HG03575 (cell line): ENCODE measurements around the gene FAM162B.
"Not testable (repeated sequence)": the region's sequence is repeated elsewhere in the genome, so short reads cannot be mapped to it uniquely, and the experiment has no call there.

Source experiments
- ATAC-seq: cut with Tn5 transposase; IDR thresholded peaks from one replicate; pipeline ENCODE4 v1.9.1; 2021; ENCODE audit not compliant: unreplicated experiment, insufficient number of reproducible peaks, low FRiP score; ENCODE audit errors: extremely low read depth

Gene FAM162B

GRCh38 chr6:116740486-116740885, 25.0 kb downstream of the FAM162B start:
- not testable (repeated sequence) for ATAC-seq

DNA sequence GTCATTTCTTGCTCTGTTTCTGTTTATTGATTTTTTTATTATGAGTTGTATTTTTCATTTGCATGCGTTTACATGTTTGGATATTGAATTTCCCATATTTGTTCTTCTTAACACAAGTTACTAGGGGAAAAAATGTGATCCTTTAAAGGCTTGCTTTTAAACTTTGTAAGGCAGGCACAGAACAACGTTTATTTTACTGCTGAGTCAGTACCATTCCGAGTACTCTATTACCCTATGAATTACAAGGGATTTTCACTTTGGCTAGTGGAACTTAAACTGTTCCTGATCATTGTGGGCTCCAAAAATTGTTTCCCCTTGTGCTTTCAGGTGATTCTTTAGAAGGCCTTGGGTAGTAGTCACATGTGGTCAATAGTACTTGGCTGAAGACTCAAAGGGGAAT, 28.5 kb downstream of the FAM162B start:
- no peak for ATAC-seq

DNA sequence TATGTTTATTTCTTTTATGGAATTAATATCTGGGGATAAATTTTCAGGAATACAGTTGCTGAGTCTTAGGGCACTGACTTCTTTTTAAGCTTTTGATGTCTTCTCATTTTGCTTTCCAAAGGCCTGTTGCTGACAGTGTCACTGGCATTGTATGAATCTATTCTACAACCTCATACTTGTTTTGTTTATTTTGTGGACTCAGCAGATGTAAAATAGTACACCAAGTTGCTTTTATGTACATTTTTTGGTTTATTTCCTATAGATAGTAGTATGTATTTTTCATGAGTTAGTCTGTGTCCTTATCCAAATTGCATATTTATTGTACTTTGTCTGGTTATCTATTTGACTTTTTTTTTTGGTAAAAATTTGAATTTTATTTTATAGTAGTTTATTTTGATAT, 35.0 kb downstream of the FAM162B start:
- ATAC-seq: no peak

DNA sequence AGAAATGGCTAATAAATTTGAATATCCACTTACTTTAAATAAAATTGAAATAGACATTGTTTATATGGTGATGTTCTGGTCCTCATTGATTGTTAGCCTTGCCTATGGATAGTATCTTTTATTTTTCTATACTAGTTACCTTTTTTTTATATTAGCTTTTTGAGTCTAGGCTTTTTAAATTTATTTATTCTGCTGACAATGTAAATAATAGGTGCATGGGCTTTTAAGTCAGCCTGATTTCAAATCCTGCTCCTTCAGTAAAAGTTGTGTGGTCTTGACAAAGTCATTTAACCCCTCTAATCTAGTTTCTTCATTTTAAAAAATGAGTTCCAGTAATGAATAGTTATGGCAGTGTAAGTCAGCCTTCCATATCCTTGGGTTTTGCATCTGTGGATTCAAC, 38.6 kb downstream of the FAM162B start:
- ATAC-seq: no peak

- ATAC-seq: no peak
Measured at GRCh38 chr6:116714761-116715160, 50.8 kb downstream of the FAM162B start.

DNA sequence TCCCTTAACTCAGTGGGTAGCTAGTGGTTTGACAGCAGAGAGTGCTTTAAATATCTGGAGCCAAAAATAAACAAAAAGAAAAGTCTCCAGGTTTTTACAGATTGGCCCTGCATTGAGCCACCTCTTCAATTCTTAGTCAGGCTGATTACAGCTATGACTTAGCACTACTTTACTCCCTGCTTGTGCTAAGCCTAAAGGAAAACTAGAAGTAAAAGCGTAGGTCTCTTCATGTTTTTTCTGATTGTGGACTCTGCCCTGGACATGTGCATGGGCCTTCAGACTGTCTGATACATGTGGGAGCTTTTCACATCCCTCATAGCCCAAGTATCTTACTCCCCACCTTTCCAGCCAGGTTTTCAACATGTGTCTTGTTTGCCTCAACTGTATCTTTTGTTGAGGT, 51.2 kb downstream of the FAM162B start:
- no peak for ATAC-seq

DNA sequence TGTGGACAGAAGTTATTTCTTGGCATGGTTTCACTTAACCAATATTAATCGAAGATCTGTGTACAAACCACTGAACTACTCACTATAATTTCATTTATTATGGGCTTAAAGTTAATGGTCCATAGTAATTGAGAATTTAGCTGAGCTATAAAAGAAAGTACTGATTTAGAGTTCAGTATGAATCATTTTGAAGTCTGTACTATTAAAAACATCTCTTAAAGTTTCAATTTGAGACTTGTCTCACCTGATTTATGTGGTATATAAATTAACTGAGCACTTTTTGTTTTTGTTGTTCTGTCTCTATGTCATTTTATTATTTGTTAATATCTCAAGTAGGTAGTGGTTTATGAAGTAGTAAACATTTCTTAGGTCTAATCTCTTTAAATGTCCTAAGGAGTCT, 59.6 kb downstream of the FAM162B start:
- ATAC-seq: no peak

- not testable (repeated sequence) for ATAC-seq
Measured at GRCh38 chr6:116703888-116704287, 61.6 kb downstream of the FAM162B start.
